Suprapubic skin (tissue), 4 donors: ENCODE measurements around the gene RAD51AP2.

ENCODE experiments used
- CTCF ChIP-seq, 2 donors: fragments of 200-600 bp in 1 of 2; fragments of 450-650 bp in 1 of 2; sonication (generic) in 1 of 2; IDR thresholded peaks; one replicate each; pipeline ENCODE4 v1.5.1; 2016 to 2019; ENCODE audit warnings: antibody characterized with exemption in 2 of 2, mild to moderate bottlenecking in 1 of 2, moderate library complexity in 1 of 2
- EP300 ChIP-seq: sonication (generic); formaldehyde crosslinking; IDR thresholded peaks from one replicate; pipeline ENCODE4 v1.6.1; 2017; ENCODE audit warnings: antibody characterized with exemption
- POLR2A ChIP-seq, 2 donors: fragments of 450-650 bp; IDR thresholded peaks; one replicate each; pipeline ENCODE4 v1.6.1; 2017; ENCODE audit warnings: antibody characterized with exemption in 2 of 2, mild to moderate bottlenecking in 2 of 2, moderate library complexity in 2 of 2
- POLR2AphosphoS5 ChIP-seq, 3 donors: sonication (generic); formaldehyde crosslinking; IDR thresholded peaks; one replicate each; pipeline ENCODE4 v1.6.1; 2017; ENCODE audit warnings: antibody characterized with exemption in 3 of 3

- TF ChIP-seq CTCF (IDR thresholded peaks at IDR 0.05) (no peak), POLR2A (IDR thresholded peaks at IDR 0.05) (no peak), POLR2AphosphoS5 (IDR thresholded peaks at IDR 0.05) (no peak), EP300 (no peak)
Measured at GRCh38 chr2:17547237-17547636, 29.0 kb upstream of the RAD51AP2 start.
